ENCODE measurements around the gene EFHC1. TPM values are rescaled to one million over a fixed set of nuclear protein-coding genes. Genes with fewer than 3 reads are reported as not detected.

Gene EFHC1
- total and polyA plus RNA-seq, 10 donors: 9.3 to 40.3 (median 16.8) TPM

GRCh38 chr6:52541135-52541534, 121.0 kb downstream of the EFHC1 start:
- Histone ChIP-seq H3K36me3 (peaks cover 0 to 7% (median 0%) of the 10 kb centered on the region in 6 donors), H3K27ac (peak overlapping the region in 4 of 8 donors; percentile 0 to 58 (median 23)), H3K9me3 (no peaks in the 10 kb centered on the region), H3K4me1 (peaks cover 25 to 96% (median 47%) of the 10 kb centered on the region in 6 donors), H3K4me3 (no peak overlapping the region), H3K27me3 (replicated peaks in 1 of 7) (no peaks in the 10 kb centered on the region)
- TF ChIP-seq CTCF (IDR thresholded peaks at IDR 0.05 in 8 of 11, conservative IDR thresholded peaks at IDR 0.05 in 3 of 11) (no peak), POLR2AphosphoS5 (IDR thresholded peaks at IDR 0.05) (no peak), POLR2A (IDR thresholded peaks at IDR 0.05) (no peak)
- WGBS, 5 donors: 82 to 90% (median 87%) methylated on average over 6 of the region's 6 CpGs
- intact Hi-C loops (cut with DNase I; ENCODE audit: low total_unique reads): no loop called here
- no peak for DNase-seq

GRCh38 chr6:52543262-52543661, 123.1 kb downstream of the EFHC1 start:
- H3K27me3 ChIP-seq (replicated peaks in 1 of 7): no peaks in the 10 kb centered on the region
- intact Hi-C loops (cut with DNase I; ENCODE audit: low total_unique reads): no loop called here
- H3K36me3 ChIP-seq: peaks cover 0 to 7% (median 0%) of the 10 kb centered on the region in 6 donors
- peak overlapping the region in 6 of 8 donors; percentile 40 to 74 (median 59) for H3K27ac ChIP-seq
- peaks cover 20 to 96% (median 42%) of the 10 kb centered on the region in 6 donors for H3K4me1 ChIP-seq
- DNase-seq: no peak
- no peak for TF ChIP-seq POLR2A (IDR thresholded peaks at IDR 0.05)
- TF ChIP-seq POLR2AphosphoS5 (IDR thresholded peaks at IDR 0.05): no peak
- TF ChIP-seq CTCF (IDR thresholded peaks at IDR 0.05 in 8 of 11, conservative IDR thresholded peaks at IDR 0.05 in 3 of 11): no peak
- WGBS, 5 donors: 51 to 85% (median 80%) methylated on average over 1 of the region's 1 CpG
- no peak overlapping the region for H3K4me3 ChIP-seq
- no peaks in the 10 kb centered on the region for H3K9me3 ChIP-seq

GRCh38 chr6:52543729-52544601, 123.8 kb downstream of the EFHC1 start:
- WGBS, 5 donors: 66 to 84% (median 74%) methylated on average over 10 of the region's 10 CpGs
- peaks cover 20 to 93% (median 42%) of the 10 kb centered on the region in 6 donors for H3K4me1 ChIP-seq
- peaks cover 0 to 7% (median 0%) of the 10 kb centered on the region in 6 donors for H3K36me3 ChIP-seq
- H3K27ac ChIP-seq: peak overlapping the region in 7 of 8 donors; percentile 31 to 74 (median 53)
- DNase-seq: no peak
- peak in 1 of 3 donors; percentile 17 for TF ChIP-seq POLR2AphosphoS5 (IDR thresholded peaks at IDR 0.05)
- no peak for TF ChIP-seq CTCF (IDR thresholded peaks at IDR 0.05 in 8 of 11, conservative IDR thresholded peaks at IDR 0.05 in 3 of 11)
- intact Hi-C loops (cut with DNase I; ENCODE audit: low total_unique reads): no loop called here
- H3K27me3 ChIP-seq (replicated peaks in 1 of 7): no peaks in the 10 kb centered on the region
- no peaks in the 10 kb centered on the region for H3K9me3 ChIP-seq
- H3K4me3 ChIP-seq: no peak overlapping the region
